ENCODE measurements around the gene CDYL. TPM values are rescaled to one million over a fixed set of nuclear protein-coding genes. Genes with fewer than 3 reads are reported as not detected.

The CDYL gene
- total RNA-seq, 6 experiments from 2014 or later, result 28.4 to 34.8 (median 33.8) TPM

DNA sequence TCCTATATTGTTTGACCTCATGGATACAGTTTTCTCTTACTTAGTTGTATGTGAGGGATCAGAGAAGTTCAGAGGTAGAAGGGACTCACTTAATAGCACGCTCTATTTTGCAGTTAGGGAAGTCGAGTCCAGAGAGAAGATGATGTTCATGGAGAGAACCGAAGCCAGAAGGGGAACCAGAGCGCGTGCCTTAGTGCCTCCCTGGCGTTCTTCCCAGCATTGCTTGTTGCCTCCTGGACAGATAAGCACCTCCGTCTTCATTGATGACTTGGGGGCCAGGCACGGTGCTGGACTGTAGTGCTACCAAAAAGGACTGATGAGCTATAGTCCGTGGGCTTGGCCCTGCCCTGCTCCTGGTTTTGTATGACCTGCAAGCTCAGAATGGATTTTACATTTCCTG, 117.8 kb downstream of the CDYL start:
- no peak overlapping the region for H3K27ac Mint-ChIP-seq
- peaks cover 31% of the 10 kb centered on the region for H3K36me3 Mint-ChIP-seq (ENCODE audit: low read depth)
- no peaks in the 10 kb centered on the region; the same call in 1 of the 2 replicates for H3K27me3 Mint-ChIP-seq (ENCODE audit: insufficient read depth)
- H3K4me1 Mint-ChIP-seq (ENCODE audit: low read depth), result no peaks in the 10 kb centered on the region
- no peaks in the 10 kb centered on the region for H3K9me3 Mint-ChIP-seq
- TF ChIP-seq, protein P1, sequence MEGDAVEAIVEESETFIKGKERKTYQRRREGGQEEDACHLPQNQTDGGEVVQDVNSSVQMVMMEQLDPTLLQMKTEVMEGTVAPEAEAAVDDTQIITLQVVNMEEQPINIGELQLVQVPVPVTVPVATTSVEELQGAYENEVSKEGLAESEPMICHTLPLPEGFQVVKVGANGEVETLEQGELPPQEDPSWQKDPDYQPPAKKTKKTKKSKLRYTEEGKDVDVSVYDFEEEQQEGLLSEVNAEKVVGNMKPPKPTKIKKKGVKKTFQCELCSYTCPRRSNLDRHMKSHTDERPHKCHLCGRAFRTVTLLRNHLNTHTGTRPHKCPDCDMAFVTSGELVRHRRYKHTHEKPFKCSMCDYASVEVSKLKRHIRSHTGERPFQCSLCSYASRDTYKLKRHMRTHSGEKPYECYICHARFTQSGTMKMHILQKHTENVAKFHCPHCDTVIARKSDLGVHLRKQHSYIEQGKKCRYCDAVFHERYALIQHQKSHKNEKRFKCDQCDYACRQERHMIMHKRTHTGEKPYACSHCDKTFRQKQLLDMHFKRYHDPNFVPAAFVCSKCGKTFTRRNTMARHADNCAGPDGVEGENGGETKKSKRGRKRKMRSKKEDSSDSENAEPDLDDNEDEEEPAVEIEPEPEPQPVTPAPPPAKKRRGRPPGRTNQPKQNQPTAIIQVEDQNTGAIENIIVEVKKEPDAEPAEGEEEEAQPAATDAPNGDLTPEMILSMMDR (IDR thresholded peaks at IDR 0.05), result no peak
- no peak for DNase-seq
- no peak overlapping the region for H3K4me3 Mint-ChIP-seq

DNA sequence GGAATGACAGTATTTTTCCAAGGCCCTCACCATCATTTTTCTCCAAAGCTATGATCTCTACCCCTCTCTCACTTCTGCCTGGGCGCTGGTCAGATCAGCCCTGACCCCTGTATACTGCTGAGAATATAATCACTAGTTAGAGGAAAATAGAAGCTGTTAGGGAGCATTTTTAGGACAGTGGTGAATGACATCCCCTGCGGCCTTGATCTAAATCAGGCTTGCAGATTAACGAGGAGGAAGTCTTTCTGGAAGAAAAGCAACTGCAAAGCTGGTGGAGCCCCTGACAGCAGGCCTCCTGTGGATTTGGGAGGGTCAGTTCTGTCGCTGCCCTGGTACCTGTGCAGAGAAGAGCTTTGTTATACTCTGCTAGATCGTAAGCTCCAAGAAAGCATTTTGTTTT, 119.8 kb downstream of the CDYL start:
- DNase-seq, result no peak
- Mint-ChIP-seq H3K4me3 (no peak overlapping the region), H3K9me3 (no peaks in the 10 kb centered on the region), H3K36me3 (ENCODE audit: low read depth) (peaks cover 40% of the 10 kb centered on the region), H3K4me1 (ENCODE audit: low read depth) (no peaks in the 10 kb centered on the region), H3K27me3 (ENCODE audit: insufficient read depth) (no peaks in the 10 kb centered on the region; the same call in 1 of the 2 replicates), H3K27ac (no peak overlapping the region)
- TF ChIP-seq, protein P1 (IDR thresholded peaks at IDR 0.05), result no peak

DNA sequence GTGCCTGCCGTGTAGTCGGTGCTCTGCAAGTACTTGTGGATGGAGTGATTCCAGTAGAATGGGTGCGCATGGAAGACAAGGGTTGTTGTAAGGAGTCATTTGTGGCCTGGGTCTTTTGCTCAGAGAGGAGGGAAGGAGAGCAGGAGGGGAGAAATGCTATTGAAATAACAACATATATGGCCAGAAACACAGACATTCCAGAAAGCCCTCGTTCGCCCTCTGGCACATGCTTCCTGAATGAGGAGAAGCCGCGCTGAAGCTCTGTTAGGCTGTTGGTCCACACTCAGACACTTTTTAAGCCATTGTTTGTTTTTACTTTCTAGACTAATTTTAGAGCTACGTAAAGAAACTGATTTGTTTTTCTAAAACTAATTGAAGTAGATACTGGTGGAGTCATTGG, 120.2 kb downstream of the CDYL start:
- DNase-seq, result no peak
- Mint-ChIP-seq H3K27ac (no peak overlapping the region), H3K36me3 (ENCODE audit: low read depth) (peaks cover 40% of the 10 kb centered on the region), H3K4me3 (no peak overlapping the region), H3K4me1 (ENCODE audit: low read depth) (no peaks in the 10 kb centered on the region), H3K9me3 (no peaks in the 10 kb centered on the region), H3K27me3 (ENCODE audit: insufficient read depth) (no peaks in the 10 kb centered on the region; the same call in 1 of the 2 replicates)
- TF ChIP-seq, protein P1 (IDR thresholded peaks at IDR 0.05), result no peak

DNA sequence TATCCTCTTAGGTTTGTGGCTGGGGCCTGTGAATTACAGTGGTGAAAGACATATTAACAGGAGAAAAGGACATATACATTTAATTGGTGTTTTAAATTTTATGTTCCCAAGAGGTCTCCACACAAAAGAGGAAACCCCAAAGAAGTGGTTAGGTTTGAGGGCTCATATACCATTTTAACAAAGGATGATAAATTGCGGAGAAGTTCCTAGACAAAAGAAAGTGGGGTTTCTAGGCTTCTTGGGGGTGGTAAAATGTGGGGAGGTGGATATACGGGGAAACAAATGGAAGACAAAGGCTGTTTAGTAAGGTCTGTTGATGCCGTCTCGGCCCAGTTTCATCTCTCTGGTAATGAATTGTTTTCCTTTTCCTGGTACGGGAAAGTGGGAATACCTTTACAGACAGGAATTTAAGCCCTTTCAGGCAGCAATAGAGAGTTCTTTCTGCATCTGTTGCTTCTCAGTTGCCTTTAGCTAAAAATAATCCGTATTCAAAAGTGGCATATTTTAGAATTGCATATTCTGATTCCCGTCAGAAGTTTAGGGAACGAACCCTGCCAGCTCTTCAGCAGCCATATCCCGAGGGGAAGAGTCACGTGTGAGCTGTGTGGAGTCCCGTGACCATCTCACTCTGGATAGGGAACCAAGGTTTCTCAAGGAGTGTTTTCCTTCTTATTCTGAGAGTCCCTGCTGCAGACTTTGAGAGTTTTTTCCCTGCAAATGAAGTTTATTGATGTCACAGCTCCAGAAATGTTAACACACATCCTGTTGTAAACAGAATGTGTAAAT, 123.2 kb downstream of the CDYL start:
- Mint-ChIP-seq H3K36me3 (ENCODE audit: low read depth) (peaks cover 31% of the 10 kb centered on the region), H3K4me1 (ENCODE audit: low read depth) (no peaks in the 10 kb centered on the region), H3K9me3 (no peaks in the 10 kb centered on the region), H3K4me3 (no peak overlapping the region), H3K27me3 (ENCODE audit: insufficient read depth) (no peaks in the 10 kb centered on the region; the same call in 1 of the 2 replicates), H3K27ac (no peak overlapping the region)
- TF ChIP-seq, protein P1 (IDR thresholded peaks at IDR 0.05), result no peak
- no peak for DNase-seq

DNA sequence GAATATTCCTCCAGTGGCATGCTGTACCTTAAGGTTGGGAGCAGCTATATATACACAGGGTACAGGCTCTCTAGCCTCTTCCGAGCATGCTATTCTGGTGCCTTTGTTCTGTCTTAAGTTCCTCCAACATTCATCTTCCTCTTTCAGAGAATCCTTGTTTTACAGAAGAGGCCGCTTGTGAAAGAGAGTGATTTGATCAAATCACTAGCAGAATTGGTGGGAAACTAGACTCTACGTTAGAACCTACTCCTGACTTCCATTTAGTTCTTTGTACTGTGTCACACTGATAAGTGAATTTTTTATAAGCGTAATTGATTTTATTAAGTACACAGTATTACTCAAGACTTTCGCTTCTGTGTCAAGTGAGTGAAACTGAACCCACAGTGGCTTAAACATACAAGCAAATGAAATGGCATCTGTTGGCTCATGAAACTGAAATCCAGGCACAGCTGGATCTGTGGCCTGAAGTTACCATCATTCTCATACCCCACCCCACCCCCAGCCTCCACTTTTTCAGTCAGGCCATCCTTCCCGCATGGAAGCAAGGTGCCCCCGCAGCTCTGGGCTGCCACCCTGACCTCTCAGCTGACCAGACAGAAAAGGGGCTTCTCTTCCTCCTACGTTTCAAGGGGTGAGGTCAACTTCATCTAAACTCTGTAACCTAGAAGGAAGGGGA, 125.3 kb downstream of the CDYL start:
- H3K4me3 Mint-ChIP-seq, result no peak overlapping the region
- peaks cover 7% of the 10 kb centered on the region for H3K4me1 Mint-ChIP-seq (ENCODE audit: low read depth)
- no peaks in the 10 kb centered on the region; the same call in 1 of the 2 replicates for H3K27me3 Mint-ChIP-seq (ENCODE audit: insufficient read depth)
- TF ChIP-seq, protein P1 (IDR thresholded peaks at IDR 0.05), result no peak
- DNase-seq, result no peak
- H3K27ac Mint-ChIP-seq, result no peak overlapping the region
- H3K9me3 Mint-ChIP-seq, result no peaks in the 10 kb centered on the region
- H3K36me3 Mint-ChIP-seq (ENCODE audit: low read depth), result peaks cover 28% of the 10 kb centered on the region

Data from HFFc6 (cell line).